ENCODE results near the gene GRAMD1A.

The GRAMD1A gene

GRCh38 chr19:35031072-35031881 lies 31.2 kb downstream of the GRAMD1A start:
- H3K4ac ChIP-seq (ENCODE audit: low read length), result no peak overlapping the region
- H2BK12ac ChIP-seq (ENCODE audit: low read length), result no peak overlapping the region
- H4K8ac ChIP-seq (ENCODE audit: low read depth, low read length), result no peak overlapping the region
- H3K4me1 ChIP-seq (ENCODE audit: control insufficient read depth in 2 of 2, insufficient read depth in 1 of 2, low read depth in 1 of 2, low read length in 2 of 2), result peaks cover 0 to 7% of the 10 kb centered on the region in 2 donors
- H2BK120ac ChIP-seq (ENCODE audit: low read depth, low read length), result no peak overlapping the region
- peak overlapping the region; percentile 86 for H3K4me2 ChIP-seq (ENCODE audit: insufficient read depth, low read length, poor library complexity, severe bottlenecking)
- no peak overlapping the region for H4K91ac ChIP-seq (ENCODE audit: low read depth, low read length, poor library complexity)
- H3K9ac ChIP-seq (ENCODE audit: low read depth, low read length, poor library complexity), result peak overlapping the region; percentile 57
- H2AFZ ChIP-seq (ENCODE audit: low read length), result peak overlapping the region; percentile 92
- H3K14ac ChIP-seq (ENCODE audit: low read length), result peak overlapping the region; percentile 71
- no peak overlapping the region for H2AK5ac ChIP-seq (ENCODE audit: low read depth, low read length)
- H3K79me1 ChIP-seq (ENCODE audit: low read depth, low read length), result peaks cover 4% of the 10 kb centered on the region
- no peak overlapping the region for H2BK5ac ChIP-seq (ENCODE audit: low read length)
- DNase-seq (ENCODE audit: low spot score), result no peak
- H3K27ac ChIP-seq (replicated peaks; ENCODE audit: low read length), result no peak overlapping the region
- WGBS, 2 donors (ENCODE audit: extremely low coverage in 2 of 2, insufficient read length in 2 of 2, insufficient replicate concordance in 1 of 2), result no CpG with 5 or more reads among the region's 31 CpGs
- H3K27me3 ChIP-seq (ENCODE audit: control insufficient read depth in 3 of 3, insufficient read depth in 3 of 3, low read depth in 1 of 3, low read length in 3 of 3), result peaks cover 0 to 15% (median 14%) of the 10 kb centered on the region in 3 experiments
- H3K23ac ChIP-seq (ENCODE audit: low read depth, low read length, poor library complexity), result no peak overlapping the region
- no peaks in the 10 kb centered on the region for H3K9me3 ChIP-seq (replicated peaks in 1 of 2; ENCODE audit: control insufficient read depth in 2 of 2, insufficient read depth in 1 of 2, low read depth in 1 of 2, low read length in 2 of 2)
- H3K36me3 ChIP-seq (replicated peaks in 1 of 2; ENCODE audit: control insufficient read depth in 2 of 2, insufficient read depth in 2 of 2, low read length in 2 of 2), result peaks cover 18 to 22% of the 10 kb centered on the region in 2 donors
- H3K18ac ChIP-seq (ENCODE audit: low read length), result peak overlapping the region; percentile 85
- no peak overlapping the region for H2BK15ac ChIP-seq (ENCODE audit: low read length)
- peak overlapping the region; percentile 41 to 81 for H3K4me3 ChIP-seq (ENCODE audit: low read length in 2 of 2)

- H2BK15ac ChIP-seq (ENCODE audit: low read length), result peak overlapping the region; percentile 45
These were observed 32.3 kb downstream of the GRAMD1A start for GRCh38 chr19:35032356-35032865.

GRCh38 chr19:35033067-35034004 lies 33.2 kb downstream of the GRAMD1A start:
- no CpG with 5 or more reads among the region's 30 CpGs for WGBS, 2 donors (ENCODE audit: extremely low coverage in 2 of 2, insufficient read length in 2 of 2, insufficient replicate concordance in 1 of 2)
- Histone ChIP-seq H2BK12ac (ENCODE audit: low read length) (peak overlapping the region; percentile 58), H2BK15ac (ENCODE audit: low read length) (peak overlapping the region; percentile 24), H4K91ac (ENCODE audit: low read depth, low read length, poor library complexity) (no peak overlapping the region), H3K4me3 (ENCODE audit: low read length in 2 of 2) (peak overlapping the region in 1 of 2 donors; percentile 14), H4K8ac (ENCODE audit: low read depth, low read length) (no peak overlapping the region), H3K9me3 (replicated peaks in 1 of 2; ENCODE audit: control insufficient read depth in 2 of 2, insufficient read depth in 1 of 2, low read depth in 1 of 2, low read length in 2 of 2) (no peaks in the 10 kb centered on the region), H3K23ac (ENCODE audit: low read depth, low read length, poor library complexity) (peak overlapping the region; percentile 73), H3K18ac (ENCODE audit: low read length) (peak overlapping the region; percentile 57), H3K79me1 (ENCODE audit: low read depth, low read length) (peaks cover 2% of the 10 kb centered on the region), H3K27ac (replicated peaks; ENCODE audit: low read length) (no peak overlapping the region), H3K36me3 (replicated peaks in 1 of 2; ENCODE audit: control insufficient read depth in 2 of 2, insufficient read depth in 2 of 2, low read length in 2 of 2) (peaks cover under 1 to 4% of the 10 kb centered on the region in 2 donors), H3K4me1 (ENCODE audit: control insufficient read depth in 2 of 2, insufficient read depth in 1 of 2, low read depth in 1 of 2, low read length in 2 of 2) (peaks cover 0 to 7% of the 10 kb centered on the region in 2 donors), H2BK120ac (ENCODE audit: low read depth, low read length) (peak overlapping the region; percentile 47), H2AFZ (ENCODE audit: low read length) (no peak overlapping the region), H3K9ac (ENCODE audit: low read depth, low read length, poor library complexity) (peak overlapping the region; percentile 60), H3K14ac (ENCODE audit: low read length) (no peak overlapping the region), H3K4me2 (ENCODE audit: insufficient read depth, low read length, poor library complexity, severe bottlenecking) (no peak overlapping the region), H2AK5ac (ENCODE audit: low read depth, low read length) (no peak overlapping the region), H3K4ac (ENCODE audit: low read length) (no peak overlapping the region), H3K27me3 (ENCODE audit: control insufficient read depth in 3 of 3, insufficient read depth in 3 of 3, low read depth in 1 of 3, low read length in 3 of 3) (peaks cover 0 to 15% (median 14%) of the 10 kb centered on the region in 3 experiments), H2BK5ac (ENCODE audit: low read length) (peak overlapping the region; percentile 75)
- no peak for DNase-seq (ENCODE audit: low spot score)

More at GRCh38 chr19:35032356-35032865, 32.3 kb downstream of the GRAMD1A start:
- Histone ChIP-seq H2BK120ac (ENCODE audit: low read depth, low read length) (peak overlapping the region; percentile 81), H3K9ac (ENCODE audit: low read depth, low read length, poor library complexity) (peak overlapping the region; percentile 50), H3K4ac (ENCODE audit: low read length) (no peak overlapping the region), H3K79me1 (ENCODE audit: low read depth, low read length) (peaks cover 2% of the 10 kb centered on the region), H2BK5ac (ENCODE audit: low read length) (peak overlapping the region; percentile 39), H3K4me1 (ENCODE audit: control insufficient read depth in 2 of 2, insufficient read depth in 1 of 2, low read depth in 1 of 2, low read length in 2 of 2) (peaks cover 0 to 7% of the 10 kb centered on the region in 2 donors), H3K14ac (ENCODE audit: low read length) (peak overlapping the region; percentile 94), H3K36me3 (replicated peaks in 1 of 2; ENCODE audit: control insufficient read depth in 2 of 2, insufficient read depth in 2 of 2, low read length in 2 of 2) (peaks cover 10% of the 10 kb centered on the region in 2 donors), H3K4me2 (ENCODE audit: insufficient read depth, low read length, poor library complexity, severe bottlenecking) (no peak overlapping the region), H3K9me3 (replicated peaks in 1 of 2; ENCODE audit: control insufficient read depth in 2 of 2, insufficient read depth in 1 of 2, low read depth in 1 of 2, low read length in 2 of 2) (no peaks in the 10 kb centered on the region), H3K23ac (ENCODE audit: low read depth, low read length, poor library complexity) (no peak overlapping the region), H3K27me3 (ENCODE audit: control insufficient read depth in 3 of 3, insufficient read depth in 3 of 3, low read depth in 1 of 3, low read length in 3 of 3) (peaks cover 0 to 15% (median 14%) of the 10 kb centered on the region in 3 experiments), H3K4me3 (ENCODE audit: low read length in 2 of 2) (no peak overlapping the region), H3K27ac (replicated peaks; ENCODE audit: low read length) (no peak overlapping the region), H2AK5ac (ENCODE audit: low read depth, low read length) (peak overlapping the region; percentile 83), H2BK12ac (ENCODE audit: low read length) (no peak overlapping the region), H3K18ac (ENCODE audit: low read length) (peak overlapping the region; percentile 83), H4K91ac (ENCODE audit: low read depth, low read length, poor library complexity) (peak overlapping the region; percentile 85), H2AFZ (ENCODE audit: low read length) (no peak overlapping the region), H4K8ac (ENCODE audit: low read depth, low read length) (no peak overlapping the region)
- WGBS, 2 donors (ENCODE audit: extremely low coverage in 2 of 2, insufficient read length in 2 of 2, insufficient replicate concordance in 1 of 2), result no CpG with 5 or more reads among the region's 17 CpGs
- DNase-seq (ENCODE audit: low spot score), result no peak

Measured in neuronal stem cell (in vitro differentiated cells).